Skeletal muscle cell (primary cell): Measurements from ENCODE around the gene MICAL1.
A peak's percentile ranks its signal among the peaks of the same experiment; 100 is the strongest.

Source experiments
- DNase-seq: peaks from one replicate; pipeline ENCODE4 v3.0.0-alpha.2; 2010; ENCODE audit warnings: low read depth
- H3K4me3 ChIP-seq: 2 replicates; pipeline ENCODE4 v1.5.1; 2011; ENCODE audit warnings: low read depth, mild to moderate bottlenecking, control low read depth, low read length, moderate library complexity

Gene MICAL1

DNA sequence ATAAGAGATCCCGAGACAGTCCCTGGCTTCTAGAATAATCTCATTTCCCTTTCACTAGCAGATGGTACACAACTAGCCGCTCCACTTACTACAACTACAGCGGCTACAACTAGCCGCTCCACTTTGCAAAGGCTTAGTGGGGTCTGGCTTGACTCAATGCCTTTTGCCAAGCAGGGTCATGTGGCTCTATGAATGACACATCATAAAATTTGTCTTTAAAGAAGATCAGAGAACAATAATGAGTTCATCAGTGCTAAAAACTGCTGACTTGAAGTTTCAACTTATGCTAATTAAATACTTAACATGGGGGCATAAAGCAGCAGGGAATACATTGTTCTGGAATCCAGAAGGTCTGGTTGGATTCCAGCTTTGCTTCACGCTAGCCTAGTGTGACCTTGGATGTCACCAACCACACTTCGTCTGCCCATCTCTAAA is 2.0 kb upstream of the MICAL1 start:
- DNase-seq, result no peak
- no peak overlapping the region for H3K4me3 ChIP-seq

DNA sequence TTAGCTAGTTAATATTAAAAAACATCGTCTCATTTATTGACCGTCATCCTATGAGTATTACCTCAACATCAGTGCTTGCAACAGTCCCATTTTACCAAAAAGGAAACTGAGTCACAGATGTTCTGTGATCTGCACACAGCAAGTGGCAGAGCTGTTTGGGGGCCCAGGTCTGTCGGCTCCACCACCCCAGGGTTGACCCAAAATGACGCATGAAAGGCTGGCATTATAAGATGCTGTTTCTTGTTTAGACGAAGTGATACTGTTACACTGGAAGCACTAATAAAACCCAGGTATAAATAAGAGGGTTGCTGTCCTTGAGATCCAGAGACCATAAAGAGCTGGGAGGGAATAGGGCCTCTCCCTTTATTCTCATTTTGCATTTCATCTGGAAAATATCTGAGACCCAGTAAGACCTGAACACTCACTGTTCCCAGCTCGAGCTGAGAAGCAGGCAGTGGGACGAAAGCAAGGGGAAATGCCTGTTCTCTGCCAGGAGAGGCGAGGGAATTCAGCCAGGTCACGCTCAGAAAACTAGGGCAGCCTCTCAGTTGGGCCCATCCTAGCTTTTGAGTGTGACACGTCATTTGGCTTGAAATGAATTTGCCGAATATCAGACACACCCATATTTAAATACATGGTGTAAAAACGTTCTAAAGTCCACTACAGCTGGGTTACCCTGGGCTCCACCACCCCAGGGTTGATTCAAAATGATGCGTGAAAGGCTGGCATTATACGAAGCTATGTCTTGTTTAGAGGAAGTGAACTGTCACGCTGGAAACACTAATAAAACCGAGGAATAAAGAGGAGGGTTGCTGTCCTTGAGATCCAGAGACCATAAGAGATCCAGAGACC is 1.4 kb upstream of the MICAL1 start:
- no peak for DNase-seq
- H3K4me3 ChIP-seq, result peak overlapping the region; percentile 89

- peak overlapping the region; percentile 89 for H3K4me3 ChIP-seq
Measured at GRCh38 chr6:109456111-109456583, 575 bp upstream of the MICAL1 start.

GRCh38 chr6:109454496-109455436 is 806 bp downstream of the MICAL1 start:
- H3K4me3 ChIP-seq, result peak overlapping the region; percentile 89
- no peak for DNase-seq

More at GRCh38 chr6:109456111-109456583, 575 bp upstream of the MICAL1 start:
- no peak for DNase-seq

GRCh38 chr6:109453594-109454495 is 1.7 kb downstream of the MICAL1 start:
- no peak for DNase-seq
- peak overlapping the region; percentile 89 for H3K4me3 ChIP-seq

DNA sequence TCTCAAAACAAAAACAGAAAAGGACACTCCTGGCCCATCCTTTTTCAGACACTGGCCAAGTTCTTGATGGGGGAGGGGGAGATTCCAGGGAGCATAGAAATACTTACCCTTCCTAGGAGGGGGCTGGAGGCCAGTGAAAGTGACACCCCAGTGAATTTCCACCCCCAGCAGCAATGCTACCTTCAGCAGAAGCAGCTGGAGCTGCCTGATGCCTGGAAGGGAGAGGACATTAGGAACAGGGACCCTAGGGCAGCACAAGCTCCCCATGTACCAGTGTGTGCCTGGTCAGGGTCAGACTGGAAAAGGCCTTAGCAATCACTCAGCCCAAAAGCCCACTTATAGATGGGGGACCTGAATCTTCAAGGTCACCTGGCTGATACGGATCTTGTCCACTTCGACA is 2.4 kb downstream of the MICAL1 start:
- DNase-seq, result no peak
- no peak overlapping the region for H3K4me3 ChIP-seq

- H3K4me3 ChIP-seq, result no peak overlapping the region
- DNase-seq, result no peak
Measured at GRCh38 chr6:109452181-109452580, 3.4 kb downstream of the MICAL1 start.

- no peak overlapping the region for H3K4me3 ChIP-seq
- no peak for DNase-seq
Measured at GRCh38 chr6:109451376-109451775, 4.2 kb downstream of the MICAL1 start.

DNA sequence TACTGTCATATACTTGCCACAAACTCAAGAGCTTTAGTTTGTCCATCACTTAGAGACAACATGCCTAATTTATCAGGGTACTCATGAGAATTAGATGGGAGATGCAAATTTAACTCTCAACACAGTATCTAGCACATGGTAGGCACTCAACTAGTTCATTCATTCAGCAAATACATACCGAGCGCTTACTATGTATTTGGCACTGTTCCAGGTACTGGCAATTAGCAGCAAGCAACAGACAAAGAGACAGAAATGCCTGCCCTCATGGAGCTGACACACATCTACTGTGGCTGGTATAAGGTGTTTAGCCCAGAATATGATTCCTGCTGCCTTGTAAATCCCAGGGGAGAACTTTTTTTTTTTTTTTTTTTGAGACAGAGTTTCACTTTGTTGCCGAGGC is 4.8 kb downstream of the MICAL1 start:
- DNase-seq, result no peak
- H3K4me3 ChIP-seq, result no peak overlapping the region

- H3K4me3 ChIP-seq, result no peak overlapping the region
- no peak for DNase-seq
Measured at GRCh38 chr6:109449795-109450673, 5.5 kb downstream of the MICAL1 start.

DNA sequence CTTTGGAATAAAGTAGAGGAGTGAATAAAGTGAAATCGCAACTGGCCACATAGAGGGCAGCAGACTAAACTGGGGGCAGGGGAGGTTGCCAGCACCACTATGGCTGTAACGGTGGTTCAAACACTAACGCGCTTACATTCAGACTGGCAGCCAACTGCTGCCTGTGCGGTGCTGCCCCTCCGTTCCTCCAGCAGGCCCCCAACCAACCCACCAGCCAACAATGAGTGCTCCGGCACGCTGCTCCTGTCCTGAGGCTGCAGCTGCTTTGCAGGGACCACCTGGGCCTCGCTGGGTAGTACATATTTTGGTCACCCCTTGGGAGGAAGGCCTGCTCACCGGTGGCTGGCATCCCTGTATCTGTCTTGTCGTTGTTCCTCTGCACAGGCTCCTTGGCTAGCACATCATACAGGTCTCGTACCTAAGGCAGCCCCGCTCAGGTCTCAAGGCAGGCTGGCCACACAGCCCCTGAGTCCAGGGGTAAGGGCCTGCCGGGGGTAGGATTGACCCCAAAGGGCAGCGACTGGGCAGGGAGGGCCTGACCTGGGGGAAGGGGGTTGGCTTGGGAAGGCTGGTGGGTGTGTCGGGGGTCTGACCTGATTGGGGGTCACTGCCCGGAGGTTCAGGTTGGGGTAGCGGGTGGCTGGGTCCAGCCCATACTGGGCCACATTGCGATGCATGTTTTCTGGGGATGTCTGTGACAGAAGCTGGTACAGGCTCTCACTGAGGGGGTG is 6.3 kb downstream of the MICAL1 start:
- no peak for DNase-seq
- no peak overlapping the region for H3K4me3 ChIP-seq

GRCh38 chr6:109448615-109449014 is 7.0 kb downstream of the MICAL1 start:
- no peak for DNase-seq
- no peak overlapping the region for H3K4me3 ChIP-seq

- H3K4me3 ChIP-seq, result no peak overlapping the region
- no peak for DNase-seq
Measured at GRCh38 chr6:109447878-109448555, 7.6 kb downstream of the MICAL1 start.

DNA sequence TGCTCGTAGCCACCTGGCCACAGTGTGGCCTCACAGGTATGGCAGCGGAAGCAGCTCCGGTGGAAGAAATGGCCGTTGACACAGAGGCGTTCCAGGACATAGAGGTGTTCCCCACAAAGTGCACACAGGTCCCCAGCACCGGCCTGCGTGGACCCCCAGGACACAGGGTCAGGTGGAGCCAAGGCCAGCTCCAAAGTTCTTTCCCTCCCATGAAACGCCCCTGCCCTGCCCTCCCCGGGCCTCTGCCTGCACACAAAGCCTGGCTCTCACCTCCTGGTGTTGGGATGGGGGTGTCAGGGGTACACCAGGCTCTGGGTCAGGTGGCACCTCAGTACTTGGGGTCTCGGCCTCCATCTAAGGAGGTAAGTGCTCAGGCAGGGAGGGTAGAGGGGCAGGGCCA is 8.5 kb downstream of the MICAL1 start:
- no peak for DNase-seq
- no peak overlapping the region for H3K4me3 ChIP-seq

DNA sequence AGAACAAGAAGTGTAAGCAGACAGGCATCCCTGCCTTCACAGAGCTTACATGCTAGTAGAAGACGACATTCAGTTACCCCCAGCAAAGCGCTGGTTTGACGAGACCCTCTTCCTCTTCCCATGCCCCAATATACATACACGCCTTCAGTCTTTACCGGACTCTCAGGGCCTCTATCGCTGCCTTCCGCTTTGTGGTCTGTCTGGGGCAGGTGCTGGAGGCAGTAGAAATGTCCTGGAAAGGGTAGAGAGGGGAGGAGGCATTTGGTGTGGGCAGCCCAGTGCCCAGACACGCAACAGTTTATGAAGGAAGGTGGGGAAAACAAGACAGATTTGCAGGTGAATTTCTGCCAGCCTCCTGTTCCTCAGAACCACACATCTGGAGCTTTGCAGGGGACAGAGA is 9.0 kb downstream of the MICAL1 start:
- H3K4me3 ChIP-seq, result no peak overlapping the region
- DNase-seq, result no peak

DNA sequence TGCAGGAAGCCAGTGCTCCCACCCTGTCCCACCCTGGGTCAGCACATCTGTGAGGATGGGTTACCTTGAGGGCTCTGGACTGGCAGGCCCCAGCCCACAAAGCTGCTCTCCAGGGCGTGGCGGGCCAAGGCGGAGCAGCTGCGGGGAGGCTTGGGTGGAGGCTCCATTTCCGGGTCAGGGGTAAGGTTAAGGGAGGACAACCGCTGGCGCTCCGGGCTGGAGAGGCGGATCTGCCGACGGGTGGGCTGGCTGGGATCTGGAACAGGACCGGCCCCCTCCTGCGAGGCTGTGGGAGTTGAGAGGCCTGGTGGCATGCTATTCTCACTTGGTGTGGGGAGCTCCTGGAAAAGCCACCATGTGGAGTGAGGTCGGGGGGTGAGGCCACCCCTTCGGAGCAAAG is 9.5 kb downstream of the MICAL1 start:
- no peak for DNase-seq
- no peak overlapping the region for H3K4me3 ChIP-seq

DNA sequence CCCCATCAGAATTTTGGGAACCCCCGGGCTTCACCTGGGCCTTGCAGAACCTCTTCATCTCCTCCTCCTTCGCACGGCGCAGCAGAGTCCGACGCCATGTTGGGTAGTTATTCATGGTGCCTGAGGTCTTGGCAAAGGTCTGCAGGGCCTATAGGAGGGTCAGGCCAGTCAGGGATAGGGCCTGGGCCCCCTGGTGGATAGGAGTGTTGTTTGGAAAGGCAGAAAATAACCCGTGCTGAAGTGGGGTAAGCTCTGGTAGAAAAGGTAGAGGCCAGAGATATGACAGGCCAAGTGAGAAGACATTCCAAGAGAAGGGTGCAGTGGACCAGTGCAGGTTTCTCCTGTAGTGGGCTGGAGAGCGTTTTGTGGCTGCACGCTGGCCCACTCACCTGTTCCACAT is 10.2 kb downstream of the MICAL1 start:
- DNase-seq, result no peak

More for the DNA sequence above, 10.2 kb downstream of the MICAL1 start:
- no peak overlapping the region for H3K4me3 ChIP-seq
